ENCODE results near the gene LHFPL2.

DNA sequence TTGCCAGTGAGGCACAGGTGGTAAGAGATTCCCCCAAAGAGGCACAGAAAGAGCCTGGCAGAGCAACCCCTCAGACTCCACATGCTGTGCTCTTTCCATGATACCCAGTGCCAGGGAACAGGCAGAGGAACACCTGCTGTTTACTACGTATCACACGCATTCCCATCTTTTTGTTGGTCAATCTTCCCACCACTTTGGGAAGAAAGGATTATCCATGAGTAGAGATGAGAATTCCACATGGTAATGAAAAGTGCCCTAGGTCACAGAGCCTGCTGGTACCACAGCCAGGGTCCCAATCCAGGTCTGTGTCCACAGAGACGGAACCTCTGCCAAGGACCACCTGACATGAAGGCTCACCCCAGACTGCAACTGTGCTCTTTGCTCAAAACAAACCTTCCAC is 86.6 kb downstream of the LHFPL2 start:
- TF ChIP-seq, protein P1, sequence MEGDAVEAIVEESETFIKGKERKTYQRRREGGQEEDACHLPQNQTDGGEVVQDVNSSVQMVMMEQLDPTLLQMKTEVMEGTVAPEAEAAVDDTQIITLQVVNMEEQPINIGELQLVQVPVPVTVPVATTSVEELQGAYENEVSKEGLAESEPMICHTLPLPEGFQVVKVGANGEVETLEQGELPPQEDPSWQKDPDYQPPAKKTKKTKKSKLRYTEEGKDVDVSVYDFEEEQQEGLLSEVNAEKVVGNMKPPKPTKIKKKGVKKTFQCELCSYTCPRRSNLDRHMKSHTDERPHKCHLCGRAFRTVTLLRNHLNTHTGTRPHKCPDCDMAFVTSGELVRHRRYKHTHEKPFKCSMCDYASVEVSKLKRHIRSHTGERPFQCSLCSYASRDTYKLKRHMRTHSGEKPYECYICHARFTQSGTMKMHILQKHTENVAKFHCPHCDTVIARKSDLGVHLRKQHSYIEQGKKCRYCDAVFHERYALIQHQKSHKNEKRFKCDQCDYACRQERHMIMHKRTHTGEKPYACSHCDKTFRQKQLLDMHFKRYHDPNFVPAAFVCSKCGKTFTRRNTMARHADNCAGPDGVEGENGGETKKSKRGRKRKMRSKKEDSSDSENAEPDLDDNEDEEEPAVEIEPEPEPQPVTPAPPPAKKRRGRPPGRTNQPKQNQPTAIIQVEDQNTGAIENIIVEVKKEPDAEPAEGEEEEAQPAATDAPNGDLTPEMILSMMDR (IDR thresholded peaks at IDR 0.05) = no peak
- TF ChIP-seq POLR2A (IDR thresholded peaks at IDR 0.05) = no peak

Data from body of pancreas (tissue), 4 donors.